ENCODE data around the gene ALDH3A1. TPM values are rescaled to one million over a fixed set of nuclear protein-coding genes. Genes with fewer than 3 reads are reported as not detected.

Gene ALDH3A1
- total and polyA plus RNA-seq, 2 of the 4 experiments (the other 2 are of a cell fraction), result not detected

DNA sequence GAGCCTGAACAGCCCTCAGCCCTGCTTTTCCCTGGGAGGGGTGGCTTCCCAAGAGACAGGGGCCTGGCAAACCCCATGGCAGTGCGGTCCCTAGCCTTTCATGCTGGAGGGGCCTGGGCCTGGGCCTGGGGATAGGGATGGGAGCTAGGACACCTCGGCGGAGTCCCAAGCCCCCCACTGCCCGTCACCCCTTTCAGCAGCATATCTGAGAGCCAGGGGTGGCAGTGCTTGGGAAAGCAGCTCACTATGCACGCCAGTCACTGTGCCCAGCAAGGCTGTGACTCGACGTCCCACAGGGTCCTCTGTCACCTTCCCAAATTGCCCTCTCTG lies 31.1 kb downstream of the ALDH3A1 start:
- ATAC-seq (ENCODE audit: low read depth) (no peak), DNase-seq (no peak)
- H3K9ac ChIP-seq (ENCODE audit: low read depth, low read length), result no peak overlapping the region
- H2BK5ac ChIP-seq (ENCODE audit: low read depth, low read length, poor library complexity, severe bottlenecking), result no peak overlapping the region
- no peak for TF ChIP-seq BHLHE40 (IDR thresholded peaks at IDR 0.05; ENCODE audit: low read depth, low read length)
- TF ChIP-seq SMC3 (IDR thresholded peaks at IDR 0.05; ENCODE audit: low read depth, low read length), result no peak
- no peak for TF ChIP-seq FOS (IDR thresholded peaks at IDR 0.05; ENCODE audit: low read depth, low read length)
- H3K9me3 ChIP-seq (ENCODE audit: control insufficient read depth, insufficient read depth, low read length), result no peaks in the 10 kb centered on the region
- no peak overlapping the region for H2AK5ac ChIP-seq (ENCODE audit: low read depth, low read length)
- H2BK20ac ChIP-seq (ENCODE audit: low read depth, low read length), result no peak overlapping the region
- dilution Hi-C loops (cut with HindIII; ENCODE audit: low sequenced_read_pairs, unreplicated experiment), result no loop called here
- no peak overlapping the region for H2AK9ac ChIP-seq (replicated peaks; ENCODE audit: low read depth, low read length, poor library complexity)
- H4K5ac ChIP-seq (ENCODE audit: low read depth, low read length), result no peak overlapping the region
- no peaks in the 10 kb centered on the region for H4K20me1 ChIP-seq (ENCODE audit: insufficient read depth, low read length)
- POLR2A ChIA-PET (ENCODE audit: unreplicated experiment), result no interaction called here
- H3K36me3 ChIP-seq (ENCODE audit: control insufficient read depth, insufficient read depth, low read length), result no peaks in the 10 kb centered on the region
- CTCF ChIA-PET, result no interaction called here
- no peak overlapping the region for H4K91ac ChIP-seq (ENCODE audit: insufficient read depth, low read depth, low read length)
- intact Hi-C loops (cut with micrococcal nuclease), result no loop called here
- no peaks in the 10 kb centered on the region for H3K4me1 ChIP-seq (ENCODE audit: control insufficient read depth, insufficient read depth, low read length)
- H3K27me3 ChIP-seq (ENCODE audit: control insufficient read depth, insufficient read depth, low read length), result peaks cover 22% of the 10 kb centered on the region; the same call in 1 of the 2 replicates
- H3K23ac ChIP-seq (ENCODE audit: low read depth, low read length), result no peak overlapping the region
- H3K4me3 ChIP-seq (ENCODE audit: insufficient read depth, low read depth, low read length), result no peak overlapping the region
- WGBS, 2 experiments (ENCODE audit: extremely low coverage in 2 of 2, insufficient read length in 1 of 2), result no CpG with 5 or more reads among the region's 7 CpGs
- H2BK120ac ChIP-seq (ENCODE audit: low read depth, low read length), result no peak overlapping the region
- no peak overlapping the region for H2AFZ ChIP-seq (replicated peaks; ENCODE audit: low read length, poor library complexity)
- H3K4me2 ChIP-seq (ENCODE audit: low read depth, low read length), result no peak overlapping the region
- no peak overlapping the region for H3K56ac ChIP-seq (ENCODE audit: extremely low read depth, insufficient read depth, low read length)
- H3K27ac ChIP-seq (ENCODE audit: insufficient read depth, low read length), result no peak overlapping the region
- H4K8ac ChIP-seq (ENCODE audit: low read depth in 2 of 2, low read length in 2 of 2), result no peak overlapping the region
- H3K14ac ChIP-seq (replicated peaks; ENCODE audit: low read depth, low read length), result no peak overlapping the region
- no peak overlapping the region for H3K18ac ChIP-seq (ENCODE audit: low read depth, low read length)
- BruUV-seq (replicated peaks), result no TSS peak
- no peak overlapping the region for H3K4ac ChIP-seq (ENCODE audit: low read depth, low read length)
- H3K9me1 ChIP-seq (ENCODE audit: insufficient read depth, low read length), result no peaks in the 10 kb centered on the region
- H3K79me1 ChIP-seq (ENCODE audit: low read depth in 1 of 2, low read length in 2 of 2), result no peaks in the 10 kb centered on the region
- in situ Hi-C loops (cut with MboI; ENCODE audit: low sequenced_read_pairs), result no loop called here
- H2BK15ac ChIP-seq (ENCODE audit: low read depth, low read length), result no peak overlapping the region
